Mammary epithelial cell (primary cell): ENCODE data around the gene AQP6.

Experiments
- CTCF ChIP-seq, 2 donors: IDR thresholded peaks in 1 of 2; conservative IDR thresholded peaks in 1 of 2; 2 replicates each; pipeline ENCODE4 v1.5.1; 2011 to 2012; ENCODE audit warnings: inconsistent platforms in 2 of 2, low read length in 2 of 2, mild to moderate bottlenecking in 2 of 2, control low read depth in 1 of 2, low read depth in 1 of 2; ENCODE audit not compliant: insufficient read depth in 1 of 2; ENCODE audit errors: extremely low read depth in 1 of 2
- EZH2 ChIP-seq: IDR thresholded peaks from 2 replicates; pipeline ENCODE4 v1.6.1; 2012; ENCODE audit warnings: low read length, inconsistent platforms, borderline replicate concordance

DNA sequence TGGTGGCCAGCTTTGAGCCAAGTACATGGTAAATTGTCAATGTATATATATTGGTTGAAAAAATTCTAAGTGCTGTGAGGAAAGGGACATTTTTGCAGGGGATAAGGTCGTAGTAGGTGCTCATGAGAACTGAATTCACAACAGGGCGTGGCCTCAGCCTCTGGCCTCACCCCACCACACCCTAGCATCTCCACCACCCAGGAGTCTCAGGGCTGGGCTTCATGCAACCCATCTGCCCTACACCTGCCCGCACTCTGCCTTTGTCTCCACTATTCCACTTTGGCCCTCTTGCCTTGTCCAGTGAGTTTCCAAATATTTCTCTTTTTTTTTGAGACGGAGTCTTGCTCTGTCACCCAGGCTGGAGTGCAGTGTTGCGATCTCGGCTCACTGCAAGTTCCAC is 44.3 kb upstream of the AQP6 start:
- no peak for TF ChIP-seq CTCF (conservative IDR thresholded peaks at IDR 0.05 in 1 of 2, IDR thresholded peaks at IDR 0.05 in 1 of 2; ENCODE audit: extremely low read depth in 1 of 2, insufficient read depth in 1 of 2, low read depth in 1 of 2, low read length in 2 of 2)
- TF ChIP-seq EZH2: no peak
